ENCODE results near the gene DIP2C.

DIP2C gene

DNA sequence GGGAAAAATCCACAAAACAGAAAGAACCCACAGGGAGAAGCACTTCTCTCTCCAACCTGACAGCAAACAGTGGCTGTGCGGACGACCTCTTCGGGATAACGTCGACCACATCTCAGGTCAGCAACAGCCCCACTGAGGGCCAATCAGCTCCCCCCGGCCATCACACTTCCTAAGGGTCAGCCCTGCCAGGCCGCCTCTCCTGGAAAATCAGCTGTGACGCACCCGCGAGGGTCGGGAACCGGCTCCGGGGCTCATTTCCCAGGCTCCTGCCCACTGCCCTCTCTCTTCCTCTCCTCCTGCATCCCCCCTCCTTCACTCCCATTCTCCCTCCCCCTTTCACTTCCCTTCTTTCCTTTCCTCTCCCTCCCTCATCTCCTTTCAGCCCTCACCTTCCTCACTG, 118.3 kb downstream of the DIP2C start:
- no peak for DNase-seq (ENCODE audit: low read depth)

DNA sequence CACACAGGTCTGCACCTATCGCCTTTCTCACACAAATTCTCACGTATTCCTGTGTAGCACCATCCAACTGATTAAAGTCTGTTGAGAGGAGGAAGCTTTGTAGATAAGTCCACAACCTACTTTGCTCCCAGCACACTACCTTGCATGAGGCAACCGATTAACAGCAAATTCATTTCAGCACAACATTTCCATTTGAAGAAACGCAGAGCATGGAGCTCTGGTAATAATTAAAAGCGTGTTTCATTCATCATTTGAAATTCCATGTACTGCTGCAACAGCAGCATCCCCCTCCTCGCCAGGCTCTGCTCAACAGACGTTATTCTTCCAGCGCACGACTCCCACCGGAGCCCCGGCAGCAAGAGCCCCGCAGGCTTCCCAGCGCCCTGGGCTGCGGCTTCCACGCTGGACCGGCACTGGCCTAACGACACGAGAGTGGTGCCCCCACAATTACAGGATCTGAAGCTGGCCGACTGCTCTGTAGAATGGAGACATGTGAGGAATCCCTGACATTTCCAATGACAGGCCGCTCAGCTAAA, 118.8 kb downstream of the DIP2C start:
- no peak for DNase-seq (ENCODE audit: low read depth)

- no peak for DNase-seq (ENCODE audit: low read depth)
Measured at GRCh38 chr10:569961-570627, 119.4 kb downstream of the DIP2C start.

DNA sequence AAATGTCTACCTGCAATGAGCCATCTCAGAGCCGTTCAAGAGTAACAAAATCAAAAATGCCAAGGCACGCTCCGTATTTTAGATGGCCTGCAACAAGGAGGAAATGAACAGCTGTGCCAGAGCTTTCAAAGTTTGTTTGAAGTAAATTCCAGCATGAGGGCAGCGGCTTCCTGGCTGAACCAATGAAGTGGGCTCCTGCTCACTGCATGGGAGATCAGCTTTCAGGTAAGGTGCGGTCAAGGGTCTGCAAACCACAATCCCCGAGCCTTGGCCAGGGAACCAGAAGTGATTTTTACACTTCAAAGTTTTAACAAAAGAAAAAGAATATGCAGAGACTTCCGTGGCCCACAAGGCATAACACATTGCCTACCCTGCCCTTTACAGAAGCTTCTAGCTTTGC, 120.6 kb downstream of the DIP2C start:
- DNase-seq (ENCODE audit: low read depth): no peak

DNA sequence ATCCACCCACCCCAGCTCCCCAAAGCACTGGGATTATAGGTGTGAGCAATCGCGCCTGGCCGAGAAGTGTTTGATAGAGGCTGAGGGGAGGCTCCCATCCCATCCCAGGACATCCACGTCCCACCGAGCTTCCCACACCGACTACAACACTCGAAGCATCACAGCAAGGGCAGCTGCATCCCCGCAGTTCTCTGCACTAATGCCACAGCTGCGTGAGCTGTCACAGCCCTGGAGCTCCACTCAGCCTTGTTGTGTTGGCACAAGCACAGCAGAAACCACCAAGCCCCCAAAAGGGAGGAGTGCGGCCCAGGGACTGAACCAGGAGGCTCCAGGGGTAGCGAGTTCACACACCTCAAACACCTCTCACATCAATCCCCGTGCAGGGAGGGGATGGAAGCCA, 121.6 kb downstream of the DIP2C start:
- no peak for DNase-seq (ENCODE audit: low read depth)

GRCh38 chr10:566241-566885, 123.1 kb downstream of the DIP2C start:
- DNase-seq (ENCODE audit: low read depth): no peak

DNA sequence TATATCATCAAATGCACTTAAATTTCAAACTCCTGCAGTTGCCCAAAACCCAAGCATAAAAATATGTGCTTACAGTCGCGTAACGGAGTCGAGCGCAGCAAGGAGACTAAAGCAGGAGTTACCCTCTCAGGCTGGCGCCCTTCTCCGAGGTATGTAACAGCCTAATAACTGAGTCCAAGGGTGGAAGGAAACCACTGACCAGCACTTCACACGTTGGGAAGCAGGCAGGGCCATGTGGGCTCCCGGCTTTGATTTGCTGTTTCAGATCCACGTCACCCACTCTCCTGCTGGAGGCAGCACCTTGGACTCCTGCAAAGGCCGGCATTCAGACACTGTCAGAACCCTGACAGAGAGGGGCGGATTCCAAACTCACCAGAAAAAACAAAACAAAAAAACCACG, 123.8 kb downstream of the DIP2C start:
- DNase-seq (ENCODE audit: low read depth): no peak

DNA sequence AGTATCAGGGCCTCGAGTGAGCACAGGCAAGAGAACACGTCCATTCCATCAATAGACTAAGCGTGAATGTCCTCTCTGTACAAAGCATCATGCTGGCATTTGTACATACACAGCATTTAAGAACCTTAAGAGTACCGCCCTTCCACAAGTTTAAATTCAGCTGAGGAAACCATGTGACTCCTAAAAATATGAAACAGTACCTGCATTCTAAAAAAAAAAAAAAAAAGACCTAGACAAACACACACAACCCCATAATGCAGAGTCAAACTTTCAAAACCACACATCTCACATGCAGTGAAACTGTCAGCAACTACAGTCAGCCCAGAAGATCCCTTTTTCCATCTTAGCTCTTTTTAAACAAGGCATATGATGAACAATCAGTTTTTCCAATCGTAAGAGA, 124.3 kb downstream of the DIP2C start:
- no peak for DNase-seq (ENCODE audit: low read depth)

DNA sequence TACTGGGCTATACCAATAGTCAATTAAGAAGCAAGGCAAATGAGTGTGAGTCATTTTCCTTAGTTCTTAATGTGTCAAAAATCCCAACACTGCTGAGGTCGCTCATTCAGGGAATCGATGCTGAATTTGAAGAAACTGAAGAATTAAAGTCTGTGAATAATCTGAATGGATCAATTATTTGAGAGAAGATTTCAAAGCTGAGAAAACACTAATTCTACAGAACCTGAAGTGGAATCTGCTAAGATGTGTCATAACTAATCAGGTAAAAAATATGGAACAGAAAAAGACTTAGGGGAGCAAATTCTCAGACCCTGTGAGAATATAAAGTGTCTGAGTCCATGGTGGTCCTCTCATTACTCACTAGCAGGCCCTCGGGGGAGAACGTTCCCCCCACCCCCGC, 125.6 kb downstream of the DIP2C start:
- no peak for DNase-seq (ENCODE audit: low read depth)

DNA sequence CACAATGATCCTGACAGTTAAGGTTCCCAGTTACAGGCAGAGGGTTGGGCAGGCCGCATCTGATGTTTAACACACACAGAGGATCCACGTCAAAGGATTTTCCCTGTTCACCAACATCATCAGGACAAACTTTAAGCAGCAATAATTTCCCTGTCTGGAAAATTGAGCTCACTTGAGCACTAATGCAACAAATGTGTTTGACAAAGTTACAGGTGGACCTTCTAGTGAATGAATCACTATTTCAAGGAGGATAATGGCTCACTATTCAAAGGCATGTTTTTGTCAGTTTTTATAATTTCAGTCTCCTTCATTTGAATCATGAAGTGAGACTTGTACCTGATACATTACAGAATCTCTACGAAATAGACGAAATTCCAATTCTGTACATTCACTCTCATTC, 127.3 kb downstream of the DIP2C start:
- no peak for DNase-seq (ENCODE audit: low read depth)

GRCh38 chr10:561721-562120, 127.7 kb downstream of the DIP2C start:
- no peak for DNase-seq (ENCODE audit: low read depth)

DNA sequence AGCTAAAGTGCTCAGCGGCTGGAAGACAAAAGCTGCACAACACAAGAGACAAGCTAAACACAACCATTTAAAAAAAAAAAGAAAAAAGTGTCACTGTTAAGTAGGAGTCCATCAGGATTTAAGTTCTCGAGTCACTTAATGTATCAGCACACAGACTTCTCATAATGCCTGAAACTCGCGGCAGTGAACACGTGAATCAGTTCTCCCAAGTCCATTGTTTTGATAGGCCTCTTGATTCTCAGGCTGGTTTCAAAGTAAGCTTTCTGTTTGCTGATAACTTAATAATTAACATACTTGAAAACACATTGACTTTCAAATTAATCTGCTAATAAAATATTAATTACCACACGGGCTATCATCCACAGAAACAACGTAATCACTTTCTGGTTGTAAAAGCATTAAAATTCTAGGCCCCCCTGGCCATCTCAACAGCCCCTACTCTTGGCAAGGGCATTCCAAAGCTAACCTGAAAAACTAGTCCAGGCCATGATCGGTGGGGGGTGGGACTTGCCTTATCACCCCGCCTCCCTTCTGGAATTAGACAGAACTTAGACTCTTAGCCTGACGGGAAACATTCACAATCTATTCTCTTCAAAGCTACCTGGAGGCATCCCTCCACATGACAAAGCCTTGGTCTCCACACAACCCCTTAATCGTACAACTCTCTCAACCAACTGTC, 129.0 kb downstream of the DIP2C start:
- DNase-seq (ENCODE audit: low read depth): no peak

DNA sequence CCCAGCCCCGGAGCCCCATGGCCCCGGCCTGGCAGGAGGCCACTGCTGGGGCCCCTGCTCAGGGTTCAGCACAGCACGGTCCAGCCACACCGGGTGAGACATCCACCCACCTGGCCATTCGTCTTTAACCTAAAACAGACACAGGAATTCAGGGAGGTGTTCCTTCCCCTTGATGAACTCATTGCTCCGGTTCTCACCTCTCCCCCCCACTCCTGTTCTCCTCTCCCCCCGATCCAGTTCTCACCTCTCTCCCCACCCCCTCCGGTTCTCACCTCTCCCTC, 129.8 kb downstream of the DIP2C start:
- no peak for DNase-seq (ENCODE audit: low read depth)

- DNase-seq (ENCODE audit: low read depth): no peak
Measured at GRCh38 chr10:558891-559766, 130.3 kb downstream of the DIP2C start.

- DNase-seq (ENCODE audit: low read depth): no peak
Measured at GRCh38 chr10:558364-558763, 131.1 kb downstream of the DIP2C start.

DNA sequence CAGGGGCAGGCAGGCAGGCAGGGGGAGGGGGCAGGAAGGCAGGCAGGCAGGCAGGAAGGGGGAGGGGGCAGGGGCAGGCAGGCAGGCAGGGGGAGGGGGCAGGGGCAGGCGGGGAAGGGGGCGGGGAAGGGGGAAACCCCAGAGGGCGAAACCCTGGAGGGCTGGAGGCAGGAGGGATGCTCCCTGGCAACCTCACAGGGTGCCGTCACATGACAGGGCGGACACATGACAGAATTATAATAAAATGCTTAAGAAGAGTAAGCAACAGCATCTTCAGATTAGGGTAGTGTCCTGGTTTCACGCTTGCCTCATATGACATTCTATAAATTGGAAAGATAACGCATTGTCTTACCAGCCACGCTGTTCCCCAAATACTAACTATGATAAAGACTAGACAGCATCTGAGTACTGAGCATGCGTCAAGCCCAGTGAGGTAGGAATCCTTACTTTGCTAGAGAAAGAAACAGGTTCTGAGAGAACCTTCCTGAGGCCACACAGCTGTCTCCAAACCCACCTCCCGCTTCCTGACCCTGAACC, 131.6 kb downstream of the DIP2C start:
- DNase-seq (ENCODE audit: low read depth): peak; percentile 23

- DNase-seq (ENCODE audit: low read depth): no peak
Measured at GRCh38 chr10:556971-557637, 132.4 kb downstream of the DIP2C start.

GRCh38 chr10:555682-556350, 133.7 kb downstream of the DIP2C start:
- no peak for DNase-seq (ENCODE audit: low read depth)

- no peak for DNase-seq (ENCODE audit: low read depth)
Measured at GRCh38 chr10:555281-555680, 134.2 kb downstream of the DIP2C start.

DNA sequence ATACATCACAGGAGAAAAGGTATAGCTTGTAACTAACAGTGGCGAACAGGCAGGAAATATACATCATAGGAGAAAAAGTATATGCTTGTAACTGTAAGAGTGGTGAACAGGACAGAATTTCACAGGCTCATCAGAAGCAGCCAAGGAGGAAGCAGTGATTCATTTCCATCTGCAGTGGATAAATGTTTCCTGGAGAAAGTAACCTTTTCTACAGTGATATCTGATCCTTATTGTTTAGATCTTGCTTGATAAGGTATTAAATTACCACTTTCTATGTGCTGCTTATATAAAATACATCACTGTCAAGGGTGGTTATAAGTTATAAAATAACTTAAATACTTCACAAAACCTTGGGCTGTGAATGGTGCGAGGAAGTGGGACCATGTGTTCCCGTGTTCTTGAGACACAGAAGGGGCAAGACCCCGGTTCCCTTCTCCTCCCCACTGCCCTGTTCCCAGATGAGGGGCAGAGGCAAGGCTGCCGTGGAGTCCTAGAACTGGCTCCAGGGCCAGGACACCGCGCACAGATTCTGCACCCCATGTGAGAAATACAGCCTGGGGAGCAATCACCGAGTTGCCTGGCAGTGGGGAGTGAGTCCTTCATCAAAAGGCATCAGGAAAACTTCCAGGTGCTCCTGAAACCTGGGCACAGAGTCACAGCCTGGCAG, 135.2 kb downstream of the DIP2C start:
- no peak for DNase-seq (ENCODE audit: low read depth)

GRCh38 chr10:553233-553632, 136.2 kb downstream of the DIP2C start:
- no peak for DNase-seq (ENCODE audit: low read depth)
